Neural progenitor cell (in vitro differentiated cells): Measurements from ENCODE around the gene KRT6C. TPM values are rescaled to one million over a fixed set of nuclear protein-coding genes. Genes with fewer than 3 reads are reported as not detected.

Source experiments
- DNase-seq: peaks from one replicate; pipeline ENCODE4 v3.0.0-alpha.2; 2016; ENCODE audit warnings: low spot score
- H2AFZ ChIP-seq: fragments of 200-600 bp; sonication (generic); replicated peaks from 2 replicates; pipeline ENCODE4 v1.6.1; 2016; ENCODE audit warnings: antibody characterized with exemption
- H3F3A ChIP-seq: fragments of 200-600 bp; sonication (generic); 2 replicates; pipeline ENCODE4 v1.6.1; 2016; ENCODE audit warnings: antibody characterized with exemption, low read depth
- H3K27ac ChIP-seq: fragments of 200-600 bp; sonication (generic); 2 replicates; pipeline ENCODE4 v1.5.1; 2016; ENCODE audit warnings: mild to moderate bottlenecking
- H3K27me3 ChIP-seq: fragments of 200-600 bp; sonication (generic); 2 replicates; pipeline ENCODE4 v1.6.1; 2016; ENCODE audit warnings: mild to moderate bottlenecking, moderate library complexity
- H3K36me3 ChIP-seq: fragments of 200-600 bp; sonication (generic); 2 replicates; pipeline ENCODE4 v1.5.1; 2016
- H3K4me1 ChIP-seq: fragments of 200-600 bp; sonication (generic); 2 replicates; pipeline ENCODE4 v1.6.1; 2016; ENCODE audit warnings: mixed run types
- H3K4me2 ChIP-seq: fragments of 200-600 bp; sonication (generic); 2 replicates; pipeline ENCODE4 v1.6.1; 2016
- H3K4me3 ChIP-seq: fragments of 200-600 bp; sonication (generic); 2 replicates; pipeline ENCODE4 v1.5.1; 2016
- H3K79me2 ChIP-seq: fragments of 200-600 bp; sonication (generic); 2 replicates; pipeline ENCODE4 v1.6.1; 2016; ENCODE audit warnings: low read depth
- H3K9ac ChIP-seq: fragments of 200-600 bp; sonication (generic); 2 replicates; pipeline ENCODE4 v1.6.1; 2016
- H3K9me3 ChIP-seq: fragments of 200-600 bp; sonication (generic); 2 replicates; pipeline ENCODE4 v1.5.1; 2016; ENCODE audit warnings: low read depth
- H4K20me1 ChIP-seq: fragments of 200-600 bp; sonication (generic); 2 replicates; pipeline ENCODE4 v1.6.1; 2016; ENCODE audit warnings: low read depth
- H3K27ac Mint-ChIP-seq: 3 replicates; pipeline ENCODE4 v1.8.0; 2021; ENCODE audit warnings: mixed read lengths
- H3K27me3 Mint-ChIP-seq: 2 replicates; pipeline ENCODE4 v1.8.0; 2022; ENCODE audit warnings: low read depth, mild to moderate bottlenecking, inconsistent platforms, moderate library complexity, mixed read lengths; ENCODE audit not compliant: insufficient read depth
- H3K36me3 Mint-ChIP-seq: 3 replicates; pipeline ENCODE4 v1.8.0; 2021; ENCODE audit warnings: mixed read lengths
- H3K4me1 Mint-ChIP-seq: 3 replicates; pipeline ENCODE4 v1.8.0; 2021; ENCODE audit warnings: mixed read lengths
- H3K4me3 Mint-ChIP-seq: 3 replicates; pipeline ENCODE4 v1.8.0; 2021; ENCODE audit warnings: mild to moderate bottlenecking, moderate library complexity, mixed read lengths
- H3K9me3 Mint-ChIP-seq: 3 replicates; pipeline ENCODE4 v1.8.0; 2020; ENCODE audit warnings: mixed read lengths
- EZH2 ChIP-seq: fragments of 200-600 bp; sonication (generic); IDR thresholded peaks from 2 replicates; pipeline ENCODE4 v1.6.1; 2017; ENCODE audit warnings: antibody characterized with exemption, mild to moderate bottlenecking, moderate library complexity
- EZH2phosphoT487 ChIP-seq: fragments of 200-600 bp; sonication (generic); IDR thresholded peaks from 2 replicates; pipeline ENCODE4 v1.6.1; 2017; ENCODE audit warnings: antibody characterized with exemption
- total RNA-seq: library from RNA; depleted of rRNA; stranded (reverse); fragments of >200 nt; gene quantifications from 2 replicates; pipeline ENCODE4 v1.2.3, GENCODE V29; 2015; ENCODE audit warnings: low replicate concordance
- TF ChIP-seq, protein P1 (sequence below): fragments of 200-600 bp; sonication (generic); IDR thresholded peaks from 2 replicates; pipeline ENCODE4 v1.5.1; 2017; ENCODE audit warnings: antibody characterized with exemption, mild to moderate bottlenecking

Gene KRT6C
- total RNA-seq, 1 donor from 2014 or later, result not detected

DNA sequence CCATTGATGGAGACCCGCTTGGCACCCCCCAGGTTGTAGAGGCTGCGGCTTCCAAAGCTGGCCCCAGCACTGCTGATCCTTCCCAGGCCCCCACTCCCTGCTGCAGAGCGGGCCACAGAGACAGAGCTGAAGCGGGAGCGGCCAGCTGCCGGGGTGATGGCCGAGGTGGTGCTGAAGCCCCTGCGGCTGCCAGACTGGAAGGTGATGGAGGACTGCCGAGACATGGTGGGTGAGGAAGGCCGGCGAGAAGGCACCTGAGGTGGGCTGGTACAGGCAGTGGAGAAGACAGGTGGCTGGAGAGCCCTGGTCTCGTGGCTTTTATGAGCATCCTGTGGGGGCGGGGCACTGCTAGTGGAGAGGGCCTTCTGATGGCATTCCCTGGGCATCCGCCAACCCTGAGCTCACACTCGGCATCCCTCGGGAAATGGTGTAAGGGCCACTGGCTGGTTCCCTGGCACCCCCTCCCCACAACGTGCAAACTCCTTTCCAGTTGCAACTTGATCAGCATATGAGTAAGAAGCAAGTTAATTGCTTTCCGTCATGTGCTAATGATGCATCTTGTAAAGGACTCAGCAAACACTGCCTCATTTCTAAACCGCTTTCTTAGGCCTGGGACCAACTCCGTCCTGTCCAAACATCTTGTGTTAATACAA lies 39.4 kb downstream of the KRT6C start, which contains the start of gene KRT75:
Gene KRT75, minus strand, starts transcription at position 291 of the 653 bp plus-strand sequence. Its CDS starts 67 bp downstream, at position 224.
- no peak within 1 kb of the TSS for H3K27ac ChIP-seq
- Mint-ChIP-seq H3K27me3 (peaks cover 6% of the 10 kb centered on the region), H3K36me3 (no peaks in the 10 kb centered on the region), H3K4me3 (no peak within 1 kb of the TSS), H3K9me3 (no peaks in the 10 kb centered on the region), H3K27ac (no peak within 1 kb of the TSS), H3K4me1 (peaks cover 9% of the 10 kb centered on the region)
- DNase-seq, result no peak
- H3K9ac ChIP-seq, result no peak within 1 kb of the TSS
- H4K20me1 ChIP-seq, result no peaks in the 10 kb centered on the region
- H3K4me2 ChIP-seq, result no peak within 1 kb of the TSS
- no peaks in the 10 kb centered on the region for H3K27me3 ChIP-seq
- H3F3A ChIP-seq, result peaks cover 3% of the 10 kb centered on the region
- no peaks in the 10 kb centered on the region for H3K36me3 ChIP-seq
- H3K4me3 ChIP-seq, result no peak within 1 kb of the TSS
- TF ChIP-seq, protein P1, sequence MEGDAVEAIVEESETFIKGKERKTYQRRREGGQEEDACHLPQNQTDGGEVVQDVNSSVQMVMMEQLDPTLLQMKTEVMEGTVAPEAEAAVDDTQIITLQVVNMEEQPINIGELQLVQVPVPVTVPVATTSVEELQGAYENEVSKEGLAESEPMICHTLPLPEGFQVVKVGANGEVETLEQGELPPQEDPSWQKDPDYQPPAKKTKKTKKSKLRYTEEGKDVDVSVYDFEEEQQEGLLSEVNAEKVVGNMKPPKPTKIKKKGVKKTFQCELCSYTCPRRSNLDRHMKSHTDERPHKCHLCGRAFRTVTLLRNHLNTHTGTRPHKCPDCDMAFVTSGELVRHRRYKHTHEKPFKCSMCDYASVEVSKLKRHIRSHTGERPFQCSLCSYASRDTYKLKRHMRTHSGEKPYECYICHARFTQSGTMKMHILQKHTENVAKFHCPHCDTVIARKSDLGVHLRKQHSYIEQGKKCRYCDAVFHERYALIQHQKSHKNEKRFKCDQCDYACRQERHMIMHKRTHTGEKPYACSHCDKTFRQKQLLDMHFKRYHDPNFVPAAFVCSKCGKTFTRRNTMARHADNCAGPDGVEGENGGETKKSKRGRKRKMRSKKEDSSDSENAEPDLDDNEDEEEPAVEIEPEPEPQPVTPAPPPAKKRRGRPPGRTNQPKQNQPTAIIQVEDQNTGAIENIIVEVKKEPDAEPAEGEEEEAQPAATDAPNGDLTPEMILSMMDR, result no peak
- no peak within 1 kb of the TSS for H2AFZ ChIP-seq
- H3K79me2 ChIP-seq, result no peaks in the 10 kb centered on the region
- H3K4me1 ChIP-seq, result no peaks in the 10 kb centered on the region
- no peaks in the 10 kb centered on the region for H3K9me3 ChIP-seq

DNA sequence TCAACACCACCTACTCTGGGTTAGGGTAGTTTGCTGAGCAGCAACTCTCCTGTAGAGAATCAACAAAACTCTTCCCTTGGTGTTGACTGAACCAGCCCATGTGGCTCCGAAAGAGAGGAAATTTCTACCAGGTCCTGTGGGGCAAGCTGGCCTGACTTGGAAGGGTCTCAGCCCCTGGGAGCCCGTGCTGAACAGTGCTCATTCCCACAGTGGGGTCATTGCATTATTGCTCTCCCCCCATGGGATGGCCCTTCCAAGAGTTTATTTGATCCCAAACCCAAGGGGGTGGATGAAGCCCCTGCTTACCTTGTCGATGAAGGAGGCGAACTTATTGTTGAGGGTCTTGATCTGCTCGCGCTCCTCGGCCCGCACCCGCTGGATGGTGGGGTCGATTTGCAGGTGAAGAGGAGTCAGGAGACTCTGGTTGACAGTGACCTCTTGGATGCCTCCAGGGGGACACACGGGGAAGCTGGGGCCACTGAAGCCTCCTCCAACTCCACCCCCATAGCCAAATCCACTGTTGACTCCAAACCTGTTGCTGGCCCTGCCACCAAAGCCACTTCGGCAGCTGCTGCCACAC lies 40.0 kb downstream of the KRT6C start:
- H3K79me2 ChIP-seq, result no peaks in the 10 kb centered on the region

GRCh38 chr12:52432559-52433207 lies 40.9 kb downstream of the KRT6C start:
- no peak overlapping the region for H3K4me2 ChIP-seq
- Mint-ChIP-seq H3K9me3 (no peaks in the 10 kb centered on the region), H3K36me3 (no peaks in the 10 kb centered on the region), H3K27ac (no peak overlapping the region), H3K4me1 (peaks cover 9% of the 10 kb centered on the region), H3K27me3 (peaks cover 8% of the 10 kb centered on the region), H3K4me3 (no peak overlapping the region)
- TF ChIP-seq, protein P1, result no peak
- TF ChIP-seq EZH2phosphoT487 (no peak), EZH2 (no peak)
- H4K20me1 ChIP-seq, result no peaks in the 10 kb centered on the region
- no peaks in the 10 kb centered on the region for H3K4me1 ChIP-seq
- H3K27me3 ChIP-seq, result no peaks in the 10 kb centered on the region
- no peak overlapping the region for H3K9ac ChIP-seq
- H3F3A ChIP-seq, result peaks cover 3% of the 10 kb centered on the region
- no peak overlapping the region for H3K27ac ChIP-seq
- H3K4me3 ChIP-seq, result no peak overlapping the region
- DNase-seq, result no peak
- no peak overlapping the region for H2AFZ ChIP-seq
- H3K9me3 ChIP-seq, result no peaks in the 10 kb centered on the region
- H3K36me3 ChIP-seq, result no peaks in the 10 kb centered on the region
- H3K79me2 ChIP-seq, result no peaks in the 10 kb centered on the region

More for the DNA sequence above, 40.0 kb downstream of the KRT6C start:
- TF ChIP-seq EZH2phosphoT487, result no peak
- no peak for TF ChIP-seq EZH2
- TF ChIP-seq, protein P1, result no peak
- no peak overlapping the region for H2AFZ ChIP-seq
- Mint-ChIP-seq H3K27ac (no peak overlapping the region), H3K4me1 (peaks cover 9% of the 10 kb centered on the region), H3K9me3 (no peaks in the 10 kb centered on the region), H3K36me3 (no peaks in the 10 kb centered on the region), H3K27me3 (peaks cover 8% of the 10 kb centered on the region), H3K4me3 (no peak overlapping the region)
- no peaks in the 10 kb centered on the region for H3K4me1 ChIP-seq
- no peaks in the 10 kb centered on the region for H3K9me3 ChIP-seq
- no peaks in the 10 kb centered on the region for H3K27me3 ChIP-seq
- H4K20me1 ChIP-seq, result no peaks in the 10 kb centered on the region
- H3K4me2 ChIP-seq, result no peak overlapping the region
- H3F3A ChIP-seq, result peaks cover 3% of the 10 kb centered on the region
- H3K9ac ChIP-seq, result no peak overlapping the region
- H3K27ac ChIP-seq, result no peak overlapping the region
- no peaks in the 10 kb centered on the region for H3K36me3 ChIP-seq
- H3K4me3 ChIP-seq, result no peak overlapping the region
- DNase-seq, result no peak
